ENCODE results near the gene TNFAIP8L2.

The TNFAIP8L2 gene

DNA sequence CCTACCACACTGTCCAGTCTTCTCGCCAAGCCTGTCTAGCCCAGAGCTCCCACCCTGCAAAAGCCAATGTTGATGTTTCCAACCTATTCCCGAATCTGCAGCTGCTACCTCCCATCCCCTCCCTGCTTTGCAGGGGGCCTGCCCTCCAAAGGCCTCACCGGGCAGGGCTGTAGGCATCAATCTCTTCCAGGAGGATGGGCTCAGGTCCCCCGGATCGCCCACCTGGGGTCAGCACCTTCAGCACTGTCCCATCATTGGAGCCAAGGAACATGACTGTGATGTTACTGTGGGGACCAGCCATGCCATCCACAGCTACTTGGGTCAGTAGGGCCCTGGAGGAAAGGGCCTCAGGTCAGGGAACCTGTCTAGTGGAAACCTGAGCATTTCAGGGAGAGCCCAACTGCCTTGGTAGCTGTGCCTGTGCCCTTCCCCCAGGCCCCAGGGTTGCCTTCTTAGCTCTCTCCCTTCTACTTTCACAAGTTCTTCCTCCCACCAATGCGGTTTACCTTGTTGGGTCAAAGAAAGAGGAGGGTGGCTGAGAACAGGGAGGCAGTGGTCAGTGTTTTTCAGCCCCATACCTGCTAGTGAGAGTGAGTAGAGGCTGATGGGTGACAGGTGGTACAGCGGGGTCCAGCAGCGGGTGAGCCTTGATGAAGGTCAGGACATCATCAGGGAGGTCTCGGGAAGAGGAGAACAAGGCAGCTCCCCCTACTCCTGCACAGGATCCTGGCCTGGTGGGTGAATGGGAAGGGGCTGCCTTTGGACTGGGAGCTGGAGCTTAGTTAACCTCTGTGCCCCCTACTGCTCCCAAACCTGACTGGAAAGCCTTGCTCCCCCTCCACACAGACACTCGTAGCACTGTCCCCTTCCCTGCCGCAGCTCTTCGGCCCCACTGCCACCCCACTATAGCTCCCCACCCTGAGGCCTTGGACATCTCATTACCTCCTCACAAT lies 20.7 kb upstream of the TNFAIP8L2 start:
- ChIA-PET POLR2A (ENCODE audit: low non-redundant PET) (no interaction called here), CTCF (interaction anchor here (0.5 to 1.3 kb wide), 3 partner anchors 17 to 860 kb away, joined by 3 read pairs; no protein-coding TSS in a partner anchor)
- TF ChIP-seq, protein P1, sequence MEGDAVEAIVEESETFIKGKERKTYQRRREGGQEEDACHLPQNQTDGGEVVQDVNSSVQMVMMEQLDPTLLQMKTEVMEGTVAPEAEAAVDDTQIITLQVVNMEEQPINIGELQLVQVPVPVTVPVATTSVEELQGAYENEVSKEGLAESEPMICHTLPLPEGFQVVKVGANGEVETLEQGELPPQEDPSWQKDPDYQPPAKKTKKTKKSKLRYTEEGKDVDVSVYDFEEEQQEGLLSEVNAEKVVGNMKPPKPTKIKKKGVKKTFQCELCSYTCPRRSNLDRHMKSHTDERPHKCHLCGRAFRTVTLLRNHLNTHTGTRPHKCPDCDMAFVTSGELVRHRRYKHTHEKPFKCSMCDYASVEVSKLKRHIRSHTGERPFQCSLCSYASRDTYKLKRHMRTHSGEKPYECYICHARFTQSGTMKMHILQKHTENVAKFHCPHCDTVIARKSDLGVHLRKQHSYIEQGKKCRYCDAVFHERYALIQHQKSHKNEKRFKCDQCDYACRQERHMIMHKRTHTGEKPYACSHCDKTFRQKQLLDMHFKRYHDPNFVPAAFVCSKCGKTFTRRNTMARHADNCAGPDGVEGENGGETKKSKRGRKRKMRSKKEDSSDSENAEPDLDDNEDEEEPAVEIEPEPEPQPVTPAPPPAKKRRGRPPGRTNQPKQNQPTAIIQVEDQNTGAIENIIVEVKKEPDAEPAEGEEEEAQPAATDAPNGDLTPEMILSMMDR (conservative IDR thresholded peaks at IDR 0.05; ENCODE audit: low read depth): no peak
- no peak for DNase-seq (ENCODE audit: low spot score)
- H3K27ac ChIP-seq: no peak overlapping the region

DNA sequence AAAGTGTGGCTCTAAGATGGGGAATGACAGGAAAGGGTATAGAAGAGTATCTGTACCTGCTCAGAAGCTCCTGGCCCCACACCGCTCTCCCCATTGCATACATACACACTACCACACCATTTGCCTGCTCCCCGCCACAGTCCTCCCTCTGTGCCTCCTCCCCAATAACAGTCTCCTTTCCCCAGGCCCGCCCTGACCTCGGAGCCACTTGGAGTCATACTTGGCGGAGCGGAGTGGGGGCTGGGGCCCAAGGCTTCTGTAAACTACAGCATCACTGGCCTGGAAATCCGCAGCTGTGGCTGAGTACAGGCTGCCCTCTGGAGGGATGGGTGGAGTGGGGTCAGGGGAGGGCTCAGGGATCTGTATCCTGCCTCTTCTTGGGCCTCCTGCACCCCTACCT lies 18.7 kb upstream of the TNFAIP8L2 start:
- ChIA-PET POLR2A (ENCODE audit: low non-redundant PET) (no interaction called here), CTCF (no interaction called here)
- TF ChIP-seq, protein P1 (conservative IDR thresholded peaks at IDR 0.05; ENCODE audit: low read depth): no peak
- DNase-seq (ENCODE audit: low spot score): no peak
- H3K27ac ChIP-seq: no peak overlapping the region

DNA sequence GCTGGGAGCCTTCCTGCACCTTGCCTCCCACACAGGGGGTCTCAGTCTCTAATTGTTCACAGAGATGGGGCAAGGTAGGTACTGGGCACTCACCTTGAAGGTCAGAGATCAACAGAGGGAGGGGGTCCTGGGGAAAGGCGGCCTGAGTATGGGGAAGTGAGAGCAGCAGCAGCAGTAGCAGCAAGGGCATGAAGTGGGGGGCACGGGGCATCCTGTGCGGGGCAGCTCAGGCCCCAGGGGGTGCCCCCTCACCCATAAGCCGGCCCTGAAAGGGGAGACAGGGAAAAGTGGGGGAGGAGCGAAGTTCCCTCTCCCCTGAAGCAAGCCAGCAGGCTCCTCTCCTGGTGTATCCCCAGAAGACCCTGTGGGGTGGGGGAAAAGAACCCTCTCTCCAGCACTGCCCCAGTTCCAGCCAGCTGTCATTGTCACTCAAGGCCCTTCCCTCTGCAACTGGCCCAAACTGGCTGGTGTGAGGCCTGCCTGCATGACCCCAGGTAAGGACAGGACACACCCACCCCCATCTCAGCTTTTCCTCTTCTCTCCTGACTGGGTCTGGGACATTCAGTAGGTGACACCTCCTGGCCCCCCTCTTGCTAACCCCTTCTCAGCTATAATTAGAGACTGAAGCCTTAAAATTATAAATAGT lies 13.9 kb upstream of the TNFAIP8L2 start:
- TF ChIP-seq, protein P1 (conservative IDR thresholded peaks at IDR 0.05; ENCODE audit: low read depth): no peak
- no peak overlapping the region for H3K27ac ChIP-seq
- ChIA-PET POLR2A (ENCODE audit: low non-redundant PET) (interaction anchor here (0.6 kb wide), 1 partner anchor 72 kb away, joined by 3 read pairs; the partner anchor contains the start of gene GABPB2), CTCF (interaction anchor here (1.0 to 1.4 kb wide), 2 partner anchors 11 to 43 kb away, joined by 4 to 5 read pairs; no protein-coding TSS in a partner anchor)
- no peak for DNase-seq (ENCODE audit: low spot score)

DNA sequence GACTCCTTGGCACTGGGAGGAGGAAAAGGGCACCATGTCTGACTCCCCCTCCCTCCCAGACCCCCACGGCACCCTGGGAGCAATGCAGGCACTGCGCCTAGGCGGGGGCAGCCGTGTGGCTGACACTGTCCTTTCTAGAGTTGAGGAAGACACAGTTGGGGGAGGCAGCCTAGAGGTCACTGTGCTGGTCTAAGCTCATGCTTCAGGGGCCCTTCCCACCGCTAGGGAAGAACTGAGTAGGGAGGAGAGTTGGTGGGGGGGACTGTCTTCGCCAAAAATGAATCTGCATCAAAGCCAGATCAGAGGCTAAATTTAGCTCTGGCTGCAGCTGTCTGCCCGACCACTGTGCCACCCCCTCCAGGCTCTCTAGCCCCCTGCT lies 13.4 kb upstream of the TNFAIP8L2 start:
- DNase-seq (ENCODE audit: low spot score): no peak
- ChIA-PET CTCF (interaction anchor here (0.6 to 1.4 kb wide), 2 partner anchors 43 to 119 kb away, joined by 3 to 5 read pairs; no protein-coding TSS in a partner anchor), POLR2A (ENCODE audit: low non-redundant PET) (no interaction called here)
- TF ChIP-seq, protein P1 (conservative IDR thresholded peaks at IDR 0.05; ENCODE audit: low read depth): no peak
- no peak overlapping the region for H3K27ac ChIP-seq

DNA sequence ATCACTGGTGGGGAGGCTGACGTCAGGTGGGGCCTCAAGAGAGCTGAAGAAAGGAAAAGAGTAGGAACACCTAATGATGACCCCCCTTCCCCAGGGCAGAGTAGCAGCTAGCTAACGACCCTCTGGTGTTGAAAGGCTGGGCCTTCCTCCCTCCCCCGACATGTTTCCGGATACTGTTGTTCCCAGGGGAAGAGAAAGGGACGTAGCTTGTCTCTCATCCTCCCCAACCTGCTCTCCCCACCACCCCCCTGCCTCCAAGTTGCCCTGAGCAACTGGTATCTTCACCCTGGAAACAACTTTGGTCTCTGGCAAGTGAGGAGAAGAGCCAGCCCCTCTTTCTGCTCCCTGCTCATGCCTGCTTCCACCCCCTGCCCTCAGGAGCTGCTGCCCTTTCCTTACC lies 12.5 kb upstream of the TNFAIP8L2 start:
- DNase-seq (ENCODE audit: low spot score): no peak
- ChIA-PET CTCF (interaction anchor here (0.5 kb wide), 1 partner anchor 85 kb away, joined by 3 read pairs; the partner anchor contains the start of gene CDC42SE1), POLR2A (ENCODE audit: low non-redundant PET) (no interaction called here)
- TF ChIP-seq, protein P1 (conservative IDR thresholded peaks at IDR 0.05; ENCODE audit: low read depth): no peak
- H3K27ac ChIP-seq: no peak overlapping the region
